Activated gamma-delta T cell (primary cell): ENCODE data around the gene MAML3.
"Not testable (repeated sequence)": the region's sequence is repeated elsewhere in the genome, so short reads cannot be mapped to it uniquely, and the experiment has no call there.

Experiments used
- DNase-seq: peaks from one replicate; lab custom pipeline; 2025; lab: John Stamatoyannopoulos, UW

Gene MAML3

GRCh38 chr4:139961344-139961946 is 192.5 kb downstream of the MAML3 start:
- DNase-seq: no peak

- no peak for DNase-seq
These were observed 194.6 kb downstream of the MAML3 start for GRCh38 chr4:139959396-139959795.

- no peak for DNase-seq
These were observed 195.3 kb downstream of the MAML3 start for GRCh38 chr4:139958739-139959098.

- no peak for DNase-seq
These were observed 195.8 kb downstream of the MAML3 start for GRCh38 chr4:139957986-139958738.

GRCh38 chr4:139957065-139957464 is 196.9 kb downstream of the MAML3 start:
- DNase-seq: no peak

- no peak for DNase-seq
These were observed 197.4 kb downstream of the MAML3 start for GRCh38 chr4:139956507-139957017.

- DNase-seq: no peak
These were observed 198.4 kb downstream of the MAML3 start for GRCh38 chr4:139955600-139955999.

GRCh38 chr4:139954512-139954911 is 199.5 kb downstream of the MAML3 start:
- DNase-seq: no peak

GRCh38 chr4:139951021-139951420 is 203.0 kb downstream of the MAML3 start:
- no peak for DNase-seq

- no peak for DNase-seq
These were observed 203.4 kb downstream of the MAML3 start for GRCh38 chr4:139950568-139950967.

GRCh38 chr4:139944916-139945315 is 209.1 kb downstream of the MAML3 start:
- DNase-seq: not testable (repeated sequence)

- DNase-seq: no peak
These were observed 210.7 kb downstream of the MAML3 start for GRCh38 chr4:139943277-139943676.

- no peak for DNase-seq
These were observed 211.7 kb downstream of the MAML3 start for GRCh38 chr4:139942241-139942640.

- DNase-seq: no peak
These were observed 213.4 kb downstream of the MAML3 start for GRCh38 chr4:139940600-139940999.

- DNase-seq: no peak
These were observed 215.6 kb downstream of the MAML3 start for GRCh38 chr4:139938414-139938813.

GRCh38 chr4:139935911-139936310 is 218.1 kb downstream of the MAML3 start:
- no peak for DNase-seq

- no peak for DNase-seq
These were observed 219.2 kb downstream of the MAML3 start for GRCh38 chr4:139934708-139935195.

GRCh38 chr4:139934057-139934707 is 219.8 kb downstream of the MAML3 start:
- no peak for DNase-seq

- DNase-seq: no peak
These were observed 220.4 kb downstream of the MAML3 start for GRCh38 chr4:139933541-139933940.

- DNase-seq: no peak
These were observed 220.9 kb downstream of the MAML3 start for GRCh38 chr4:139933104-139933503.

- no peak for DNase-seq
These were observed 229.2 kb downstream of the MAML3 start for GRCh38 chr4:139924782-139925181.

GRCh38 chr4:139922406-139923024 is 231.5 kb downstream of the MAML3 start:
- DNase-seq: no peak
